GM18499 (cell line): ENCODE results near the gene PTBP3.
"Not testable (repeated sequence)": the region's sequence is repeated elsewhere in the genome, so short reads cannot be mapped to it uniquely, and the experiment has no call there.

Experiments
- ATAC-seq: cut with Tn5 transposase; IDR thresholded peaks from one replicate; pipeline ENCODE4 v1.9.1; 2021; ENCODE audit warnings: moderate number of reproducible peaks; ENCODE audit not compliant: insufficient read depth, unreplicated experiment

Gene PTBP3

GRCh38 chr9:112325600-112325999, 7.8 kb downstream of the PTBP3 start:
- no peak for ATAC-seq

GRCh38 chr9:112325127-112325526, 8.3 kb downstream of the PTBP3 start:
- ATAC-seq: no peak

GRCh38 chr9:112323378-112323854, 10.0 kb downstream of the PTBP3 start:
- ATAC-seq: no peak

- no peak for ATAC-seq
Measured at GRCh38 chr9:112322701-112323377, 10.6 kb downstream of the PTBP3 start.

- ATAC-seq: no peak
Measured at GRCh38 chr9:112316258-112316943, 17.0 kb downstream of the PTBP3 start.

GRCh38 chr9:112315331-112316257, 17.8 kb downstream of the PTBP3 start:
- no peak for ATAC-seq

GRCh38 chr9:112312139-112312538, 21.3 kb downstream of the PTBP3 start:
- ATAC-seq: no peak

- ATAC-seq: no peak
Measured at GRCh38 chr9:112311497-112311896, 21.9 kb downstream of the PTBP3 start.

- ATAC-seq: no peak
Measured at GRCh38 chr9:112310826-112311225, 22.6 kb downstream of the PTBP3 start.

- ATAC-seq: no peak
Measured at GRCh38 chr9:112308588-112308987, 24.8 kb downstream of the PTBP3 start.

- ATAC-seq: no peak
Measured at GRCh38 chr9:112301420-112301819, 32.0 kb downstream of the PTBP3 start.

- ATAC-seq: no peak
Measured at GRCh38 chr9:112299514-112299913, 33.9 kb downstream of the PTBP3 start.

GRCh38 chr9:112296929-112297328, 36.5 kb downstream of the PTBP3 start:
- no peak for ATAC-seq

- ATAC-seq: no peak
Measured at GRCh38 chr9:112295174-112295573, 38.2 kb downstream of the PTBP3 start.

GRCh38 chr9:112288029-112288428, 45.4 kb downstream of the PTBP3 start:
- ATAC-seq: no peak

GRCh38 chr9:112286926-112287325, 46.5 kb downstream of the PTBP3 start:
- no peak for ATAC-seq

- ATAC-seq: no peak
Measured at GRCh38 chr9:112285056-112285455, 48.4 kb downstream of the PTBP3 start.

GRCh38 chr9:112283582-112284253, 49.7 kb downstream of the PTBP3 start:
- no peak for ATAC-seq

- not testable (repeated sequence) for ATAC-seq
Measured at GRCh38 chr9:112282841-112283240, 50.6 kb downstream of the PTBP3 start.

GRCh38 chr9:112280904-112281303, 52.5 kb downstream of the PTBP3 start:
- no peak for ATAC-seq
